T-helper 22 cell (primary cell): ENCODE data around the gene DPH7.
"Not testable (repeated sequence)": the region's sequence is repeated elsewhere in the genome, so short reads cannot be mapped to it uniquely, and the experiment has no call there.

Source experiments
- DNase-seq: peaks from one replicate; pipeline ENCODE4 v3.0.0-alpha.2; 2020; ENCODE audit warnings: low read depth

The DPH7 gene

DNA sequence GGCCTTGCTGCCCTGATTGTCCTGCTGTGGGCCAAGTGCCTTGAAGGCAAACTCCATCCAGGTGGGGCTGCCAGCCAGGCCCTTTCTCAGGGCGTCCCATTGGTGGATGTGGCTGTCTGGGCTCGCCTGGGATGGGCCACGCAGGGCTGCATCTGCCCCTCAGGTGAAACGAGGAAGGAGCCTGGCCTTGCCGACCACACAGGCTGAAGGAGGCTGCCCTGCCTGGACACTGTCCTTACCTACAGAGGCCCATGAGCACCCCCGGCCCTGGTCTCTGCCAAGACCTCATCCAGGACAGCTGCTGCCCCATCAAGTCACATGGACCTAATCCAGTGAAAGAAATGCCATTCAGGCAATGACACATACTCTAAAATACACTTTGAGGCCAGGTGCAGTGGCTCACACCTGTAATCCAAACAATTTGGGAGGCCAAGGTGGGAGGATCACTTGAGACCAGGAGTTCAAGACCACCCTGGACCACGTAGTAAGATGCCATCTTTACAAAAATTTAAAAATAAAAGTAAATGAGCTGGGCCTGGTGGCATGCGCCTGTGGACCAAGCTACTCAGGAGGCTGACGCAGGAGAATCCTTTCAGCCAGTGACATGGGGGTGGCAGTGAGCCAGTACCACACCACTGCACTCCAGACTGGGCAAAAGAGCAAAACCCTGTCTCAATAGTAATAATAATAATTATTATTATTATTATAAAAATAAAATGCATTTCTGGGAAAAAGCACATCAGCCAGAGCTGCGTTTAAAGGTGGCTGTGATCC is 62.4 kb downstream of the DPH7 start:
- DNase-seq: no peak

- no peak for DNase-seq
These were observed 63.4 kb downstream of the DPH7 start for GRCh38 chr9:137515338-137515724.

DNA sequence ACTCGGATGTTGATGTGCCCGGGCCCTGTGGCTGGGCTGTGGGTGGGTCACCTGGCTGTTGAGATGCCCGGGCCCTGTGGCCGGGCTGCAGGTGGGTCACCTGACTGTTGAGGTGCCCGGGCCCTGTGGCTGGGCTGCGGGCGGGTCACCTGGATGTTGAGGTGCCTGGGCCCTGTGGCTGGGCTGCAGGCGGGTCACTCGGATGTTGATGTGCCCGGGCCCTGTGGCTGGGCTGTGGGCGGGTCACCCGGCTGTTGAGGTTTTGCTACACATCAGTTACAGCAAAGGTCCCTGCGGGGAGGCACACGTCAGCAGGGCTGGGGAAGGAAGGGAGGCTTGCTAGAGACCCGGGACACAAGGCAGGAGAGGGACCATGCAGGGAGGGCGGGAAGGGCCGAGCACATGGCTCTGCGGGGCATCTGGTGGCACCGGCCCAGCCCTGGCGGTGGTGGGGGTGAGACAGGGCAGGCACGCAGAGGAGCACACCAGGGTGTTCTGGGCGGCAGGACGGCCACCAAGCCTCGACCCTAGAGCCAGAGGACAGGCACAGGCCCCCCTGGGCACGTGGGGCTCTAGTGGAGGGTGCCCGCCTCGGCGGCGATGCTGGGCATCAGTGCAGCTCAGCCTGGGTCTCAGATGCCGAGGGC is 63.9 kb downstream of the DPH7 start:
- no peak for DNase-seq

DNA sequence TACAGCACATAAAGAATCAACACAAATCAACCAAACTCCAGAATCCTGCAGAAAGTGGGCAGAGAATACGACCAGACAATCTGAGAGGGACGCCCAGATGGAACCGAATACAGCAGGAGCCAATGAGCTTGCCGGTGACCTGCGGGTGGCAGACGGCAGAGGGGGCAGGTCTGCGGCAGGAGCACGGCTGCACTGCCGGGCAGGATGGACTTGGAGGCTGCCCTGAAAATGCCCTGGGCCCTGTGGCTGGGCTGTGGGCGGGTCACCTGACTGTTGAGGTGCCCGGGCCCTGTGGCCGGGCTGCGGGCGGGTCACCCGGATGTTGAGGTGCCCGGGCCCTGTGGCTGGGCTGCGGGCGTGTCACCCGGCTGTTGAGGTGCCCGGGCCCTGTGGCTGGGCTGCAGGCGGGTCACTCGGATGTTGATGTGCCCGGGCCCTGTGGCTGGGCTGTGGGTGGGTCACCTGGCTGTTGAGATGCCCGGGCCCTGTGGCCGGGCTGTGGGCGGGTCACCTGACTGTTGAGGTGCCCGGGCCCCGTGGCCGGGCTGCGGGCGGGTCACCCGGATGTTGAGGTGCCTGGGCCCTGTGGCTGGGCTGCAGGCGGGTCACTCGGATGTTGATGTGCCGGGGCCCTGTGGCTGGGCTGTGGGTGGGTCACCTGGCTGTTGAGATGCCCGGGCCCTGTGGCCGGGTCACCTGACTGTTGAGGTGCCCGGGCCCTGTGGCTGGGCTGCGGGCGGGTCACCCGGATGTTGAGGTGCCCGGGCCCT is 64.7 kb downstream of the DPH7 start:
- DNase-seq: not testable (repeated sequence)

- DNase-seq: not testable (repeated sequence)
These were observed 65.6 kb downstream of the DPH7 start for GRCh38 chr9:137513136-137513535.

DNA sequence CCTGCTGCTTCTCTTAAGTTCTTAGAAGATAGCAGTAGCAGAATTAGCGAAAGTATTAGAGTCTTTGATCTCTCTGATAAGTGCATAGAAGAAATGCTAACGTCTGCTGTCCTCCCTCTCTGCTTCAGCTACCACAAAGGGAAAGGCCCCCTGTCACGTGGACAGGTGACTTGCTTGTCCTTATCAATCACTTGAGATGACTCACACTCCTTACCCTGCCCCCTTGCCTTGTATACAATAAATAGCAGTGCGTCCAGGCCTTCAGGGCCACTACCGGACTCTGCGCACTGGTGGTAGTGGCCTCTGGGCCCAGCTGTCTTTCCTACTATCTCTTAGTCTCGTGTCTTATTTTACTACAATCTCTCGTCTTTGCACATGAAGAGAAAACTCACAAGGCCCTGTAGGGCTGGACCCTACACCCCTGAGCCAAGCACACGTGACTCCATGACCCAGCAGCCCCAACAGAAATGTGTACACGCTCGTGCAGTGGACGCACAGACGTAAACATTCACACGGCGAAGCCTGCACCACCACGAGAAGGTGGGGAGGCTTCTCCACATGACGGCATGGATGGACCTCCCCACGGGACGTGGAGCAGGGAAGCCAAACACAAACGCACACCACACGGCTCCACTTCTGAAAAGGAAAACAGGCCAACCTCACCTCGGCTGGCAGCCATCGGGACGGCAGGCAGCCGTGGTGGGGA is 66.8 kb downstream of the DPH7 start:
- no peak for DNase-seq

DNA sequence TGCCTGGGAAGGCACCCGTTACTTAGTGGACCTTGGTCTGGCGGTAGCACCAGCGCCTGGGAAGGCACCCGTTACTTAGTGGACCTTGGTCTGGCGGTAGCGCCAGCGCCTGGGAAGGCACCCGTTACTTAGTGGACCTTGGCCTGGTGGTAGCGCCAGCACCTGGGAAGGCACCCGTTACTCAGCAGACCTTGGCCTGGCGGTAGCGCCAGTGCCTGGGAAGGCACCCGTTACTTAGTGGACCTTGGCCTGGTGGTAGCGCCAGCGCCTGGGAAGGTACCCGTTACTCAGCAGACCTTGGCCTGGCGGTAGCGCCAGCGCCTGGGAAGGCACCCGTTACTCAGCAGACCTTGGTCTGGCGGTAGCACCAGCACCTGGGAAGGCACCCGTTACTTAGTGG is 67.6 kb downstream of the DPH7 start:
- not testable (repeated sequence) for DNase-seq

DNA sequence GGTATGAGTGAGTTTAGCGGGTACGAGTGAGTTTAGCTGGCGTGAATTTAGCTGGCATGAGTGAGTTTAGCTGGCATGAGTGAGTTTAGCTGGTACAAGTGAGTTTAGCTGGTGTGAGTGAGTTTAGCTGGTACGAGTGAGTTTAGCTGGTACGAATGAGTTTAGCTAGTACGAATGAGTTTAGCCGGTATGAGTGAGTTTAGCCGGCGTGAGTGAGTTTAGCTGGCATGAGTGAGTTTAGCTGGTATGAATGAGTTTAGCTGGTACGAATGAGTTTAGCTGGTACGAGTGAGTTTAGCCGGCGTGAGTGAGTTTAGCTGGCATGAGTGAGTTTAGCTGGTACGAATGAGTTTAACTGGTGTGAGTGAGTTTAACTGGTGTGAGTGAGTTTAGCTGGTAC is 69.5 kb downstream of the DPH7 start:
- DNase-seq: no peak

GRCh38 chr9:137506702-137507171 is 72.0 kb downstream of the DPH7 start:
- DNase-seq: no peak

DNA sequence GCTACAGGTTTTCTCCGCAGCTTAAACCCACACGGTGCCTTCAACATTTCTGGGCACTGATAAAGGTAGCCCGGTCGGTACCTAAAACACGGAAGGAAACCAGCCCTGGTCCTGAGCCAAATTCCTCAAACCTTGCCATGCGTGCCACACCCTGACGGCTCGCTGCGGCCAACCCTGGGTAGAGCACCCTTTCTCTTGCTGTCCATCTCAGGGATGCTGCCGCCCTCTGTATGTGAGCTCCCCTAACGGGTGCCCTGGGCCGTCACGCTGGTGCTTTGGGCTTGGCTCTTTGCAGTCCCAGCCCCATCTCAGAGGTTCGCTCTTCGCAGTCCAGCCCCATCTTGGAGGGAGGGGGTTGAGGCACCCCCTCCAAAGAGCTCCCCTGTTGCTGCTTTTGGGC is 72.5 kb downstream of the DPH7 start:
- DNase-seq: no peak

DNA sequence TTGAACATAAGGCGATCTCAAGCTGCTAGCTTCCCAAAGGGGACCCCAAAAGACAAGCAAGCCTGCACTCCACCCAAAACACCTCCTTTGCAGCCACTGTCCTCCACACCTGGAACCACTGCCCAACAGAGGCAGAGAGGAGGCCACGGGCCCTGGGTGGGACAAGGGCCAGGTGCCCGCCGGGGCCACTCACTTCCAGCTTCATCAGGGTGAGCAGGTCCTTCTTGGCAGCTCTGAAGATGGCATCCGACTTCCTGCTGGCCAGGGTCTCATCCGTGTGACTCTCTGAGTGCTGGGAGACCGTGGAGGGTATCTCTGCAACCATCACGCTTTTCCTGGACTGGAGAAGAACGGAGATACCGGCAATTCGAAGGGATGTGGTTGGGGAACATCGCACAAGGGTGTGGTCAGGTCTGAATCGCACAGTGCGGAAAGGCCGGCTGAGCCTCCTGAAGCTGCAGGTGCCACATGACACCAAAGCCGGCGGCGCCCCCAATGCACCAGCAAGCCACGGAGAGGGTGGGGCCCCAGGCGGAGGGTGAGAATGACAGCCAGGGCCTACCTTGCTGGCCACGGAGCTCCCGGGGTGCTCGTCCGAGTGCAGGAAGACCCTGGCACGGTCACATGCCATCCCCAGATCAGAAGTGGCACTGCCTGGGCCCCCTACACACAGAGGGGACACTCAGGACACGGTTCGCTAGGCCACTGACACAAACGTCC is 73.1 kb downstream of the DPH7 start:
- DNase-seq: no peak
